DOHH2 (cell line): ENCODE data around the gene SYT7.

Experiments used
- EZH2phosphoT487 ChIP-seq: fragments of 200-600 bp; sonication (generic); IDR thresholded peaks from 2 replicates; pipeline ENCODE4 v1.6.1; 2017; ENCODE audit warnings: borderline replicate concordance, mild to moderate bottlenecking, antibody characterized with exemption, low read length, moderate library complexity, mixed read lengths
- TF ChIP-seq, protein P1 (sequence below): fragments of 200-600 bp; sonication (generic); IDR thresholded peaks from one replicate; pipeline ENCODE4 v1.5.1; 2014; ENCODE audit warnings: antibody characterized with exemption, mild to moderate bottlenecking, low read depth, low read length; ENCODE audit not compliant: poor library complexity, severe bottlenecking

DNA sequence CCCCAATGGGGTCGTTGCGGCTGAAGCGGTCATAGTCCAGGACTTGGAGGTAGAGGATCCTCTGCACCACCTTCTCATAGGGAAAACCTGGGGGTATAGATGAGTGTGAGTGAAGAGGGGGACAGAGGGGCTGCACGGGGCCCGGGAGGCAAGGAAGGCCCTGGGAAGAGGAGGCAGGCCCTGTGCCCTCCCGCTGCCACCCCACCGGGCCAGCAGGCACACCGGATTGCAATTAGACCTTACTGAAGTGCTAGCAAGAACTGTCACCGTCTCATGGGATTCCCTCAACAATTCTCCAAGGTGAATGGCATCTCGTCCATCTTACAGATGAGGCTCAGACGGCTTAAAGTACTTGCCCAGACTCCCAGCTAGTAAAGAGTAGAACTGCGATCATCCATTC is 56.4 kb downstream of the SYT7 start:
- TF ChIP-seq, protein P1, sequence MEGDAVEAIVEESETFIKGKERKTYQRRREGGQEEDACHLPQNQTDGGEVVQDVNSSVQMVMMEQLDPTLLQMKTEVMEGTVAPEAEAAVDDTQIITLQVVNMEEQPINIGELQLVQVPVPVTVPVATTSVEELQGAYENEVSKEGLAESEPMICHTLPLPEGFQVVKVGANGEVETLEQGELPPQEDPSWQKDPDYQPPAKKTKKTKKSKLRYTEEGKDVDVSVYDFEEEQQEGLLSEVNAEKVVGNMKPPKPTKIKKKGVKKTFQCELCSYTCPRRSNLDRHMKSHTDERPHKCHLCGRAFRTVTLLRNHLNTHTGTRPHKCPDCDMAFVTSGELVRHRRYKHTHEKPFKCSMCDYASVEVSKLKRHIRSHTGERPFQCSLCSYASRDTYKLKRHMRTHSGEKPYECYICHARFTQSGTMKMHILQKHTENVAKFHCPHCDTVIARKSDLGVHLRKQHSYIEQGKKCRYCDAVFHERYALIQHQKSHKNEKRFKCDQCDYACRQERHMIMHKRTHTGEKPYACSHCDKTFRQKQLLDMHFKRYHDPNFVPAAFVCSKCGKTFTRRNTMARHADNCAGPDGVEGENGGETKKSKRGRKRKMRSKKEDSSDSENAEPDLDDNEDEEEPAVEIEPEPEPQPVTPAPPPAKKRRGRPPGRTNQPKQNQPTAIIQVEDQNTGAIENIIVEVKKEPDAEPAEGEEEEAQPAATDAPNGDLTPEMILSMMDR: no peak
- no peak for TF ChIP-seq EZH2phosphoT487
